GM19438 (cell line): ENCODE results near the gene WDR12.
A peak's percentile ranks its signal among the peaks of the same experiment; 100 is the strongest.
"Not testable (repeated sequence)": the region's sequence is repeated elsewhere in the genome, so short reads cannot be mapped to it uniquely, and the experiment has no call there.

ENCODE experiments used
- ATAC-seq: cut with Tn5 transposase; IDR thresholded peaks from one replicate; pipeline ENCODE4 v1.9.1; 2021; ENCODE audit warnings: low read depth; ENCODE audit not compliant: unreplicated experiment

WDR12 gene

DNA sequence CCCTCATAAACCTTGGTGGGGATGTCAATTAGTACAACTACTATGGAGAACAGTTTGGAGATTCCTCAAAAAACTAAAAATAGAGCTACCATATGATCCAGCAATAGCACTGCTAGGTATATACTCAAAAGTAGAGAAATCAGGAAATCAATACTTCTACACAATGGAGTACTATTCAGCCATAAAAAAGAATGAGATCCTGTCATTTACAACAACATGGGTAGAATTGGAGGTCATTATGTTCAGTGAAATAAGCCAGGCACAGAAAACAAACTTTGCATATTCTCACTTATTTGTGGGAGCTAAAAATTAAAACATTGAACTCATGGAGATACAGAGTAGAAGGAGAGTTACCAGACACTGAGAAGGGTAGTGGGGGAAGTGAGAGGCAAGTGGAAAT lies 6.0 kb downstream of the WDR12 start:
- ATAC-seq: not testable (repeated sequence)

DNA sequence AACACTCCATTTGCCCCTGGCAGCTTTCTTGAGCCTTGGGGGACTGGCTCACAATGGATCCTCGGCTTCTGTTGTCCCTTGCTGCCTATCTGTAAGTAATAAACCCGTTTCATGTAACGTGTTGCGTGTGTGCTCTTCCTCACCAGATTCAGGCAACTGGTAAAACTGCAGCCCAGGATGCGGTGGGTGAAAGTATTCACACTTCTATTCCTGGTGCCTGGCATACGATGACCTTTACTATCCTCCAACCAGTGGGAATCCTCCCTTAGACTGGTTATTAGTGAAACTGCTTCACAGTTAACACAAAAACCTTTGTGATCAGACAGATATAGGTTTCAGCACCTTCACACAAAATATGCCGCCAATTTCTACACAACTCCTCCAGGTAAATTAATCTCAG lies 26.3 kb downstream of the WDR12 start:
- ATAC-seq: no peak

DNA sequence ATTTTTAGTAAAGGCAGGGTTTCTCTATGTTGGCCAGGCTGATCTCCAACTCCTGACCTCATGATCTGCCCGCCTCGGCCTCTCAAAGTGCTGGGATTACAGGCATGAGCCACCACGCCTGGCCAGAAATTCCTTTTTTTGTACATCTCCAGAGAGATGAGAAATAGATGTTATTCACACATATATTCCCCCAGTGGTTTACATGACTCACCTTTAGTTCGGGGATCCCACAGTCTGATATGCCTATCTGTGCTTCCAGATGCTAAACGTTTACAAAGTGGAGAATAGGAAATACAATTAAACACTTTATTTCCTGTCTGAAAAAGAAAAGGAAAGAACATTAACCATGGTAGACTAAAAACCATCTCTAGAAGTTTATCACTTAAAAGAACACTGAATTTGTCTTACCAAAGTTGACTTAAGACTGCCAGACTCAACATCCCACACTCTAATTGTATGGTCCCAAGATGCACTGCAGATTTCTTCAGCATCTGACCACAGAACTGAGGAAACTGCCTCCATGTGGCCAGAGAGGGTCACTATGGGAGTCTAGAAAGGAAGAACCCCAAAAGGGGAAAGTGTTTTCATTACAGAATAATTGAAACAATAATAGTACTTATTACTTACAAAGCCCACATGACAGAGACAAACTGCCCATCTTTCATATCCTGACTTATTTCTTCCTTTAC lies 27.3 kb downstream of the WDR12 start:
- ATAC-seq: no peak

DNA sequence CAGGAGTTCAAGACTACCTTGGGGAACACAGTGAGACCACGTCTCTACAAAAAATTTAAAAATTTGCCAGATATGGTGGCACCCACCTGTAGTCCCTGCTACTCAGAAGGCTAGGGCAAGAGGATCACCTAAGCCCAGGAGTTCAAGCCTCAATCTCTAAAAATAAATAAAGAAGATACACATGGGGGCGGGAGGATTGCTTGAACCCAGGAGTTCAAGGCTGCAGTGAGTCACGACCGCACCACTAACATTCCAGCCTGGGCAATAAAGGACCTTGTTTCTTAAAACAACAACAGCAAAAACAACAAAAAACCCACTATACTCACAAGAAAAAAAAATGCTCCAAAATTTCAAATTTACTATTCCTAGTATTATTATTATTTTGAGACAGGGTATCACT lies 29.9 kb downstream of the WDR12 start:
- ATAC-seq: no peak

DNA sequence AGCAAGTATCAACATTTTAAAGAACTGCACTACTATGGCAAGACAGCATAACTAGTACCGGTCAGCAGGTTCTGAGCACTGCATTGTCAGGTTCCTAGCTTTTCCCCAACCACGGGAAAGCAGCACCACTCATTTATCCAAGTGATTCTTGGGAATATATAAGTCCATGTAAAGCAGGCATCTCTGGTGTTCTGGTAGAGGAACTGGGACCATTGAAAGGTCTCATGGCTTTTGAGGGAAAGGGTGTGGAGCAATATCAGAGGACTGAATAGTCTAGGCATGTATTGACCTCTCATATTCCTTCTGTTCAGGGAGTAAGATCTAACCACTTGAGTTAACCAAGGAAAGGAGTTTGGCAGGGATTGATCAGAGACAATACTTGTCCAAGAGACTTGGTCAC lies 33.8 kb downstream of the WDR12 start:
- ATAC-seq: no peak

DNA sequence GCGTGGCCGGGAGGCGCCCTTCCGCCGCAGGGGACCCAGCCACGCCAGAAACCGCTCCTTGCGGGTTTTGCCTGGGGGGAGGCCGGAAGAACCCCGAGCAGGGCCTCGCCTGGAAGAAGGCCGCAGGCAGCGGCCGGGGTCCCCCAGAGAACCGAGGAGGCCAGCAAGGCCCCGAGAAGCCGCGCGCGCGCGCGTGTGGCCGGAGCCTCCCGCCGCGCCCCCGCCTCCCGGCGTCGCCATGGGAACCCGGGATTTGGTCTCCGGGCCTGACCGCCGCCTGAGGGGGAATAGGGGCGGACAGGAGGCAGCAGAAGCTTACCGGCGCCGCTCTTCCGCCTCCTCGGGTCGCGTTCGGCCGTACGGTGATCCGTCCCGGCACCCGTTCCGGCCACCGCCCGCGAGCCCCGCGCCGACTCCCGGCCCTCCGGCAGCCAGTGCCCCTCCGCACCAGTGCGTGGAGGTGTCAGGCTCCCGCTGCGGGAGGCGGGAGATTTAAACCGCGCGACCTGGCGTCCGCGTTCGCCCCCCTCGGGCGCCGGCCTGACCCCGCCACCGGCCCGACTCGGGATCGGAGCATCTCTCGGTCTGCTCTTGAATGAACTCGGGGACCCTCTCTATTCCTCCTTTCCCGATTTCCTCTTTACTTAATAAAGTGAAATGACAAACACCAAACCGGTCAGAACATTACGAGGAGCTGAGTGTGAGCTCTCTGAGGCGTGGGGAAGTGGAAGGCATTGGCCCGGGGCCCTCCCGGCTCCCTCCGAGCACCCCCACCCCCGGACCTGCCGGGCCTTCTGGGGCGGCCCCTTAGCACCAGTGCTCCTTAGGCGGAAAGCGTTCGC lies 40.0 kb downstream of the WDR12 start, which contains the start of gene ICA1L:
ICA1L (minus strand) TSS at position 467 of the 842 bp plus-strand sequence. CDS start 42,757 bp downstream, outside the sequence.
- ATAC-seq: peak; percentile 60

DNA sequence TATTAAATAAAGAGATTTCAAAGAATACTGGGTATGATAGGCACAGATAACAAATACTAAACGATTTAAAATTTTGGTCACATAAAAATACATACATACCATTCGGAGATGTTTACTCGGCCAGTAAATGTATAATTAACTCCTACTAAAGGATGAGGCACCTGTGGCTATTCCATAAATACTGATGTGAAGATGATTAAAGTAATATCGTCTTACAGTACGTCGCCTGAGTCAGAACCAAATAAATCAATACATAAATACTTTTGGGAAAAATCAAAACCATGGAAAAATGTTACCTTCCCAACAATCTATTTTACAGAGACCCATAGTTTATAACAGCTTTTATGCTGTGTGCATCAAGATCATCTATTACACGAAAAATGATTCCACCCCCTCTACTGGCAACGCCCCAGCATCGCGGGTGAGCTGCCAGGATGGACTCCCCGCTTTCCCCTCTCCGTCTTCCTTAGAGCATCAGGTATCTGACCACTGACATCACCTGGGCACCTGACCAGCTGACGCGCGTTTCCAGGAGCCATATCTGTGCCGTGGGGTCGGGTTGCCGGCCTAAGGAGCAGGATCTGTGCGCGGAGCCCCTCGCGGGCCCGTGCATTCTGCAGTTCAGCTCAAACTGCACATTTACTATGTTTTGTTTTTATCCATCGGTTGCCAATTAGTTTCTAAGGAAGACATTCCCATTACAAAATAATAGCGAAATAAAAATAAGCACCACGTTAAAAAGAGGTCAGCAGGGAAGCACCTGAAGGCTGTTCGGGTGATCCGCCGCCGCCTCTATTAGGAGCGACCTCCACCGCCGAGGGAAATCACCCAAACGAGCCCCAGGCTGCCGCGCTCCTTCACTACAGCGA lies 40.8 kb downstream of the WDR12 start:
- ATAC-seq: peak; percentile 77

DNA sequence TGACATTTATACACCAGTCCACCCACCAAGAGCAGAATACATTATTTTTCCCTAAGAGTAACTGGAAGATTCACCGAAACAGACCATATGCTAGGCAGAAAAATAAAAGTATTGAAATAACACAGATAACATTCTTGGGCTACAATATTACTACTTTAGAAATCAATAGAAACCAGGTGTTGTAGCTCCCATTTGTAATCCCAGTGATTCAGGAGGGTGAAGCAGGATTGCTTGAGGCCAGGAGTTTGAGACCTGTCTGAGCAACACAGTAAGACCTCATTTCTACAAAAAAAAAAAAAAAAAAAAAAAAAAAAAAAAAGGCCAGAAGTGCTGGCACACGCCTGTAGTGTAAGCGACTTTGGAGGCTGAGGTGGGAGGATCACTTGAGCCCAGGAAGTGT lies 49.5 kb downstream of the WDR12 start:
- ATAC-seq: no peak

DNA sequence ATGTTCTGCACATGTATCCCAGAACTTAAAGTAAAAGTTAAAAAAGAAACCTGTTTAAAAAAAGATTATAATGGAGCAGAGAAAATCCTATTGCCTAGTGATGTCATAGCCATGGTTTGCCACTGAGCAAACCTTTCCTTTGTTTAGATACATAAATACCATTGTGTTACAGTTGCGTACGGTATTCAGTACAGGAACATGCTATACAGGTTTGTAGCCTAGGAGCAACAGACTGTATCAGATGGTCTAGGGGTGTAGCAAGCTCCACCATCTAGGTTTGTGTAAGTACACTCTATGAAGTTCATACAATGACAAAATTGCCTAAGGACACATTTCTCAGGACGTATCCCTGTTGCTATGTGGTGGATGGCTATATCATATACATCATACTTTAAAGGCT lies 52.9 kb downstream of the WDR12 start:
- no peak for ATAC-seq

DNA sequence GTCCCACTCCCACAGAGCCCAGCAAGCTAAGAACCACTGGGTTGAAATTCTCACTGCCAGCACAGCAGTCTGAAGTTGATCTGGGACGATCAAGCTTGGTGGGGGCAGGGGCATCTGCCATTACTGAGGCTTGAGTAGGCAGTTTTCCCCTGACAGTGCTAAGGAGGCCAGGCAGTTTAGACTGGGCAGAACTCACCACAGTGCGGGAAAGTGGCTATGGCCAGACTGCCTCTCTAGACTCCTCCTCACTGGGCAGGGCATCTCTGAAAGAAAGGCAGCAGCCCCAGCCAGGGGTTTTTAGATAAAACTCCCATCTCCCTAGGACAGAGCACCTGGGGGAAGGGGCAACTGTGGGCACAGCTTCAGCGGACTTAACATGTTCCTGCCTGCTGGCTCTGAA lies 62.1 kb downstream of the WDR12 start:
- not testable (repeated sequence) for ATAC-seq

DNA sequence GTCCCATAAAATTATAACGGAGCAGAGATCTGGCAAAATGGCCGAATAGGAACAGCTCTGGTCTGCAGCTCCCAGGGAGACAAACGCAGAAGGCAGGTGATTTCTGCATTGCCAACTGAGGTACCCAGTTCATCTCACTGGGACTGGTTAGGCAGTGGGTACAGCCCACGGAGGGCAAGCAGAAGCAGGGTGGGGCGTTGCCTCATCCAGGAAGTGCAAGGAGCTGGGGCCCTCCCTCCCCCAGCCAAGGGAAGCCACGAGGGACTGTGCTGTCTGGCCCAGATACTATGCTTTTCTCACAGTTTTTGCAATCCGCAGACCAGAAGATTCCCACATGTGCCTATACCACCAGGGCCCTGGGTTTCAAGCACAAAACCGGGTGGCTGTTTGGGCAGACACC lies 62.7 kb downstream of the WDR12 start:
- no peak for ATAC-seq

DNA sequence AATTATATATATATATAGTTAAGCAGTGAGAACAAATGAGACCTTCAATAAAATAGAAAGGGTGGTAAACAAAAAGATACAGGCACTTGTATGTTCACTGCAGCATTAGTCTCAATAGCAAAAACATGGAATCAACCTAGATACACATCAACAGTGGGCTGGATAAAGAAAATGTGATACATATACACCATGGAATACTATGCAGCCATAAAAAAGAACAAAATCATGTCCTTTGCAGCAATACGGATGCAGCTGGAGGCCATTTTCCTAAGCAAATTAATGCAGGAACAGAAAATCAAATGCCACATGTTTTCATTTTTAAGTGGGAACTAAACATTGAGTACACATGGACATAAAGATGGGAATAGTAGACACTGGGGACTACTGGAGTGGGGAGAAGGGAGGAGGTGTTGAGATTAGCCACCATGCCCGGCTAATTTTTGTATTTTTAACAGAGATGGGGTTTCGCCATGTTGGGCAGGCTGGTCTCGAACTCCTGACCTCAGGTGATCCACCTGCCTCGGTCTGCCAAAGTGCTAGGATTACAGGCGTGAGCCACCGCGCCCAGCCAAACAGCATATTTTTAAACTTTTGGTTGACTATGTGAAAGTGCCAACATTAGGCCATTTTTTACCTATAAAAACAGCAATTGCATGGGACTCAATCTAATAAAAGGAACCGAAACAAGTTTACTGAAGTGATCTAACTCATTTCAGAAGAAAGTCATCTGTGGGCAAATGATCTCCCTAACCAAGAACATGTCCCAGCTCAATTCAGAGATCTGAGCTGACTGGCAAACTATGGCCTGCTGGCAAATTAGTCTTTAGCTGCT lies 63.6 kb downstream of the WDR12 start:
- ATAC-seq: peak; percentile 66

DNA sequence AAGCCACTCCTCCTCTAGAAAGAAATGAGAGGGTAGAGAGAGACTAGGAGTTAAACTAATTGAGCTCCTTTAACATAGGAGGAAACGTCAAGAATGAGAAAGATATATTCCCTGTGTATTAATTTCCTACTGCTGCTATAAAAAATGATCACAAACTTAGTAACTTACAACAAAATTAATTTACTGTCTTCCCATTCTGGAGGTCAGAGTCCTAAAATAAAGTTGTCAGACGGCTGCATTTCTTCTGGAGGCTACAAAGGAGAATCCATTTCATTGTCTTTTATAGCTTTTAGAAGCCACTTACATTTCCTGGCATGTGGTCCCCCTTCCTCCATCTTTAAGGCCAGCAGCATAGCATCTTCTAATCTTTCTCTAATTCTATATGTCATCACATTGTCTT lies 66.8 kb downstream of the WDR12 start:
- ATAC-seq: no peak

DNA sequence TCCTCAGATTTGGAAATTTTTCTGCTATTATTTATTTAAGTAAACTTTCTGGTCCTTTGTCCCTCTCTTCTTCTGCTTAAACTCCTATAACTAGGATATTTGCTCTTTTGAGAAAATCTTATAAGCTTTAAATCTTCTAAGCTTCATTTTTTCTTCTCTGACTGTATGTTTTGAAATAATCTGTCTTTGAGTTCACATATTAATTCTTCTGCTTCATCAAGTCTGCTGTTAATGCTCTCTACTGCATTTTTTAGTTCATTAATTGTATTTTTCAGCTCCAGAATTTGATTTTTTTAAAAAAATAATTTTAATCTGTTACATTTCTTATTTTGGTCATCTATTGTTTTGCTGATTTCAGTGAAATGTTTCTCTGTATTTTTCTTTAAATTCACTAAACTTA lies 68.8 kb downstream of the WDR12 start:
- ATAC-seq: no peak

DNA sequence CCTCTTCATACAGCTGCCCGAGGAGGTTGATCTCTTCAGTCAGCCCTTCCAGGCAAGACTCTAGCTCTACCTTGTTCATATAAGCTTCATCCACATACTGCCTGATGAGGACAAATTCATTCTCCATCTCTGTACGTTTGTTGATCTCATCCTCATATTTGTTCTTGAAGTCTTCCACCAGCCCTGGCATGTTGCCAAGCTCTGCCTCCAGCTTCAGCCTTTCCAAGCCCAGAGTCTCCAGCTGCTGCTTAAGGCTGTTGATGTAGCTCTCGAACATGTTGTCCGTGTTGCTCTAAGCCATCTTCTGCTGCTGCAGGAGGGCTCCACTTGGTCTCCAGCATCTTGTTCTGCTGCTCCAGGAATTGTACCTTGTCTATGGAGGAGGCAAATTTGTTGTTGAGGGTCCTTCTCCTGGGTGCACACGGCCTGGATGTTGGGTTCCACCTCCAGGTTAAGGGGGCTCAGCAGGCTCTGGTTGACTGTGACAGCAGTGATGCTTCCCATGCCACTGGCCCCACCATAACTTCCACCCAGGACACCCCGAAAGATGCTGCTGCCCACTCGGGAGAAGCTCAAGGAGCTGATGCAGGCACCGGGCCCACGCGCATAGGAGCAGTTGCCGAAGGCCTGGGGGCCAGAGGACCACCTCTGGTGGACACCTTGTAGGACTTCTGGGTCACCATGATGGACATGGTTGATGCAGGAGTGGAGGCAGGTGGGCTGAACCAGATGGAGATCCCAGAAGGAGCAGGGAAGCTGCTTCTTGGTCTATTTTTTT lies 70.2 kb downstream of the WDR12 start:
- no peak for ATAC-seq

DNA sequence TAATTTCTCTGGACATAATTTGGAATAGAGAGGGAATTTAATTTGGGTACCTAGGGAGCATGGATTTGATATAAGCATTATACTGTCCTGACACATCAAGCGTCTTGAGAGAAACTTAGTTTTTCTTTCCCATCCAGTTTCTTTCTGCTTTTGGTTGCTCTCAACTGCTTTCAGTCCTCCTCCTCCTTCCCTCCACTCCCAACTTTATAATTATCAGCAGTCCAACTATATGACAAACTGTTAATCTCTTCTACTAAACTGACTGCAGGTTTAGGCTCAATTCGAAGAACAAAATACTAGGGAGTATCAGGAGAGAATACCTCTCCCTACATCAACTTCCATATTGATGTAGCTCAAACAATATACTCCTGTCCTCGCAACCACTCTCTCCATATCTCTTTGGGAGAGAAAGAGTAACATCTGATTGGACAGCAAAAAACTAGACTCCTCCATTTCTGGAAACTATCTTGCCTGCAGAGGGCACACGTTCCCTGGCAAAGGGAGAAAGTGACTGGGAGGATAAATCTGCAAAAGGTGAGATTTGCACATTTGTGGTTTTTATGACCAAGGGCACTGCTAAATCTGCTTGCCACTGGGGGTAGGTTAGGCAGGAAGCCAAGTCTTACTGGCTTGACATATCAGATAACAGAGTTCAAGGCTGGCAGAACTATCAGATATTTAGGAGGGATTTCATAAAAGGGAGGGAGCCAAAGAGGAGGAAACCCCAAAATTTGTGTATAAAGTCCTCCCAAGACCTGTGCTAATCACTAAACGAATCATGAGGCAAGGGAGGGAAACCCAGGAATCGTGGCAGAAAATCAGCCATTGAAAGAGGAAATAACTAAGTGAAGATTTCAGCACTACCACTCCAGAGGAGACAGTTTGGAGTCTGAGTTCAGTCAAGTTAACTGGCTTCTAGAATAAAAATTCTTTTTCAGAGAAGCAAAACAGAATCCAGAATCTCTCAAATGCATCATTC lies 79.9 kb downstream of the WDR12 start:
- ATAC-seq: no peak

DNA sequence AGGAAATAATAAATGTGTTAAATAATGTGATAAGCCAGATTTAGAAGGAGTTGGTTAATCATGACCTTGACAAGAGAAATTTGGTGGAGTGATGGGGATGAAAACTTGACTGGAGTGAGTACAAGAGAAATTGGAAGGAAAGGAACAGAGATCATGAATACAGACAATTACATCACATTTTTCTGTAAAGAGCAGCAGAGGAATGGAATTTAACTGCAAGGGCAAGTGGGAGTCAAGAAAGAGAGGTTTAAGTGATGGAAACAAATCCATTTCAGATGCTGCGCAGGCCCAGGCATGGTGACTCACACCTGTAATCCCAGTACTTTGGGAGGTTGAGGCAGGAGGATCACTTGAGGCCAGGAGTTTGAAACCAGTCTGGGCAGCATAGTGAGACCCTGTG lies 86.6 kb downstream of the WDR12 start:
- no peak for ATAC-seq
